T47D (cell line): ENCODE results near the gene RASAL2.
"Not testable (repeated sequence)": the region's sequence is repeated elsewhere in the genome, so short reads cannot be mapped to it uniquely, and the experiment has no call there.

Experiments
- DNase-seq, 2 experiments: peaks; one replicate each; pipeline versions ENCODE4 v3.0.0 to v3.0.0-alpha.2; 2011 to 2012; ENCODE audit warnings: low read depth in 1 of 2, low spot score in 1 of 2
- JUND ChIP-seq: IDR thresholded peaks from 2 replicates; pipeline ENCODE4 v1.6.1; 2012; ENCODE audit warnings: low read depth
- in situ Hi-C: cut with HindIII; loops from 2 replicates; pipeline ENCODE4 v1.10.0; 2016; ENCODE audit warnings: low sequenced_read_pairs, low pct_unique_long_range_greater_than_20kb

RASAL2 gene

DNA sequence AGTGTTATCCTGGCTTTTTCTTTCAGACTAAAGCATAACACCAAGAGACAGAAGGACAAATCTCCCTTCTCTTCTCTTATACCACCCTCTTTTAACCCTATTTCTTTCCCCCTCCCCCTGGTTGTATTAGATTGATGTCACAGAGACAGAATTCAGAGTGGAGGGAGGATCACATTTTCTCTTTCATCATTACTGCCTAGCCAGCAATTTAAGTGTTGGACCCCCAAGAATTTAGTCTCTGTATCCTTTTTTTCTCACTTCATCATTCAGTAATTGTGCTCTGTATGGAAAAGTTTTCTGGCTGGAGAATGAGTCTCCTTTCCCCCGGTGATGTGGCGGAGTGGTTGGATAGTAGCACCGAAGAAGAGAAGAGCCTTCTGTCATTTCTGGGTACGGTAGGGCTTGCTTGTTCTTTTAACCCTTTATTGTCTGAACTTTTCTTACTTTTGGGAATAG lies 278.1 kb downstream of the RASAL2 start:
- TF ChIP-seq JUND = no peak
- in situ Hi-C loops = no loop called here
- DNase-seq = no peak

DNA sequence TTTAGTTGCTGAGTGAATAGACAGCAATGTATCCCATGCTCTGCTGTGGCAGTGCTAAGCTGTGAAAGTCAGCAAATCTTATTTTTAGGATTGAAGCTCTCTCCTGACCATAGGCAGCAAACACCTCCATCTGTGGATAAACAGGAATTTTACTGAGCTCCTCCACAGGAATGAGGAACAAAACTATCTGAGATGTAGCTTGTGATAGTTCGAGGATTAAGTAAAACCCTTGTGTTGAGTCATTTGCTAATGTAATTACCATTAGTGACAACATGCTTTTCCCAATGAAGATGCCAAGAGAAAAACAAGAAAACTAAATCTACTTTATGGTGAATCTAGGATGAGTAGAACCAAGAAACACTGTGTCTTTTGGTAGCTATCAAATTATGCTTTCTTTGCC lies 280.1 kb downstream of the RASAL2 start:
- in situ Hi-C loops = no loop called here
- DNase-seq = peak; percentile 20 to 41
- TF ChIP-seq JUND = no peak

DNA sequence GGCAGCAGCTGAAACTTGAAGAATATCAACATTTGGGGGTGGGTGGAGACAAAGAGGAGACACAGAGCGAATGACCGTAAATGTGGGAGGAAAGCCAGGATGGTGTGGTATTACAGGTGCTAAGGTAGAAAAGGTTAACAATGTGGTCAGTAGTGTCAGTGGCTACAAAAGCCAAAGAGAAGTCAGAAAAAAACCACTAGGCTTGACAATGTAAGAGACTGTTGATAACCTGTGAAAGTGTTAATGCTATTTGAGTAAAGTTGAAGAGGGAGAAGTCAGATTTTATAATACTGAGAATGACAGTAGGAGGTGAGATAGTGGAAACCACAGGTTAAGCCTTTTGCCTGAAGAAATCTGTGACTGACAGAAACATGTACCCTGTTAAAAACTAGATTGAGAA lies 282.1 kb downstream of the RASAL2 start:
- DNase-seq = no peak
- in situ Hi-C loops = no loop called here
- TF ChIP-seq JUND = no peak

DNA sequence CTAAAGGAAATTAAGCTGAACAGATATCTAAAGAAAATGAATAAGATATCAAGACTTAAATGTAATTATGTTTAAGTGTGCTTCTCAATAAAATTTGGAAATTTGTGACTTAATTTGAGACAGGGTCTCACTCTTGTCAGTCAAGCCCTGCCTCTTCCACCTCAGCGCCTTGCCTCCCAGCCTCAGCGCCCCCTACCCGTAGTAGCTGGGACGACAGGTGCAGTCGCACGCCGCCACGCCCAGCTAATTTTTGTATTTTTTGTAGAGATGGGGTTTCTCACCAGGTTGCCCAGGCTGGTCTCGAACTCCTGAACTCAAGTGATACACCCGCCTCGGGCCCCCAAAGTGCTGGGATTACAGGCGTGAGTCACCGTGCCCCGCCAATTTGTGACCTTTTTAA lies 285.9 kb downstream of the RASAL2 start:
- no peak for TF ChIP-seq JUND
- no peak for DNase-seq
- in situ Hi-C loops = no loop called here

DNA sequence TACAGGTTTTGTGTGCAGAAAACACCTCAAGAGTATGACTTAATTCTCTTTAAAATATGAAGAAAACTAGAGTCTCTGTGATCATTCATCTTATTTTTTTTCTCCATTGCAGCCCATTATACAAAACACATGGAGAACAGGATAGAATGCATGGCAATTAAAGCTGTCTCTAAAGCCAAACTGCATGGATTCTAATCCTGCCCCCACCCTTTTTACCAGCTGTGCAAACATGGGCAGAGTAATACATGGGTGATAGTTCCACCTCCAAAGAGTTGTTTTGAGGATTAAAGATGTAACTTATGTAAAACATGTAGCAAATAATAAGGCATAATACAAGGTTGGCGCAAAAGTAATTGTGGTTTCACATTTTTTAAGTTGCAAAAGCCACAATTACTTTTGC lies 288.5 kb downstream of the RASAL2 start:
- DNase-seq = no peak
- TF ChIP-seq JUND = no peak
- in situ Hi-C loops = no loop called here

DNA sequence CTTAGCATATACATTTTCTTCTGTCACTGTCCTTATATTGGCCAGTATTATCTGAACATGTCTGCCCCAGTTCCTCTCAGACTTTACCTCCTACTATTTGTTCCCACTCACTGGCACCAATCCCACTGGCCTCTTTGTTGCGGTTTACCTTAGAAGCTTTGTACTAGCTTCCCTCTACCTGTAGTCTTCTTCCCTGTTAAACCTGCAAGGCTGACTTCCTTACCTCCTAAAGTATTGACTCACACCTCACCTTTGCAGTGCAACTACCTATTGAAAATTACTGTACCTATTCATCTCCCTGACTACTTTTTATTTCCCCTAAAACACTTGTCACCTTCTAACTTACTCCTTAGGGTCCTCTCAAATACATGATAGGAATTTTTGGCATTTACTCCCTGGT lies 291.8 kb downstream of the RASAL2 start:
- in situ Hi-C loops = no loop called here
- TF ChIP-seq JUND = no peak
- peak in 1 of 2 experiments; percentile 31 for DNase-seq

DNA sequence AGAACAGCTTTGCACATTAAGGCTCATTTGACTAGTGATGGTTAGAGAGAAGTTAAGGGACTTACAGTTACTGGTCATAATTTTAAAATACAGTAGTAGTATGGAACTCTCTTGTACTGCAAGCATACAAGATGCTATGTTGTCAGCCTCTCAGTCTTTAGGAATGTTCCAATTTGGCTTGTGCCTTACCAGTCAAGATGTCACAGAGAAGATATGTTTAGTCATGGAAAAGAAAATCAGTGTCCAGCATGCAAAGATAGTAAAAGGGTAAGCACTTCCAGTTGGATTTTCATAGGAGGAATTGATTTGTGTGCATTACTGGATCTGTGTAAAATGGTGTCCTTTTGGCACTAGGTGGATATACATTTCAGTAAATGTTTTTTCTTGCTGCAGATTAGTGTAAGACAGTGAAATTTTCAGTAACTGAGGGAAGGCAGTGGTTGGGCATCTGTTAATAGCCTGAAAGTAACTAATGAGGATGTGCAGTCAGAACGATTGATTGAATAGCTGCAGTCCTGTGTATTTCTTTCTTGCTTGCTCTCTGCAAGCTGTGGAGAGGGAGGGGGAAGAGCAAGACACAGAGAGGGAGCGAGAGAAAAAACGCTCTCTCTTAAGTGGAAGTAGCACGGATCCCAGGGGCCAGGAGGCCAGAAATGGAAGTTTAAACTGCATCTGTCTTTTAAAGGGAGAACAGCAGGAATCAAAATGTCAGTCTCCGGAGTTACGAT lies 294.7 kb downstream of the RASAL2 start:
- TF ChIP-seq JUND = no peak
- no peak for DNase-seq
- in situ Hi-C loops = no loop called here

DNA sequence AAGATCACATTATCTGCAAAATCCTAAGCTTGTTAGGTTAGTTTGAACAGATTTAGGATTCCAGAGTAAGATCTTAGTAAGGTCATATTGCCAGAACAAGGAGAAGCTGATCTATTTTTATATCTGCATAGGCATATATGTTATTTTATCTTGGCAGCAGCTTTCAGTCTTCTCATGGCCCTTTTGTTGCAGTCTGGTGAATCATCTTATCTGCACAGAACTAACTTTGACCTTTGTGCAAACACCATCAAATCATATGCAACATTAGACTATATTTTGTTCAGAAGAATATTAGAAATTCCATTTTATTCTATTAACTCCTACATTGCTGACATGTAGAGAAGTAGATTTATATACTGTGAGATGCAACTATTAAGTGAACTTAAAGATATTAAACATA lies 295.5 kb downstream of the RASAL2 start:
- in situ Hi-C loops = no loop called here
- no peak for TF ChIP-seq JUND
- no peak for DNase-seq

DNA sequence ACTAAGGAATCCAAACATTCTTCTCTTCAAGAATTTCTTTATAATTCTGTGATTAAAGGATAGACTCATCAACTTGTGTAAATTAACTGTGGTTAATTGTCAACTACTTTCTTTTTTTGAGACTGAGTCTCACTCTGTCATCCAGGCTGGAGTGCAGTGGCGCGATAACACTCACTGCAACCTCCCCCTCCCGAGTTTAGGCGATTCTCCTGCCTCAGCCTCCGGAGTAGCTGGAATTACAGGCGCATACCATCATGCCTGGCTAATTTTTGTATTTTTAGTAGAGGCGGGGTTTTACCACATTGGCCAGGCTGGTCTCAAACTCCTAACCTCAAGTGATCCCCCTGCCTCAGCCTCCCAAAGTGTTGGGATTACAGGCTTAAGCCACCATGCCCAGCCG lies 296.4 kb downstream of the RASAL2 start:
- DNase-seq, in situ Hi-C loops: not testable (repeated sequence)

DNA sequence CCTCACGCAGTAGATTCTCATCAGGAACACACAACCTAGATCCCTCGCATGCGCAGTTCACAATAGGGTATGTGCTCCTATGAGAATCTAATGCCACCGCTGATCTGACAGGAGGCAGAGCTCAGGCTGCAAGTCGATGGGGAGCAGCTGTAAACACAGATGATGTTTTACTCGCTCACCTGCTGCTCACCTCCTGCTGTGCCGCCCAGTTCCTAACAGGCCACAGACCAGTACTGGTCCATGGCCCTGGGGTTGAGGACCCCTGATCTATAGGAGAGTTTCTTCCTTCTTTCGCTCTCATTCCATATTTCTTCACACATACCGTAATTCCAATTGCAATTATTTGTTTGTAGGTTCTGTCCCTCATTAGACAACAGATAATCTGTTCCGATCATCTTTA lies 299.5 kb downstream of the RASAL2 start:
- no peak for DNase-seq
- in situ Hi-C loops = no loop called here
- no peak for TF ChIP-seq JUND

DNA sequence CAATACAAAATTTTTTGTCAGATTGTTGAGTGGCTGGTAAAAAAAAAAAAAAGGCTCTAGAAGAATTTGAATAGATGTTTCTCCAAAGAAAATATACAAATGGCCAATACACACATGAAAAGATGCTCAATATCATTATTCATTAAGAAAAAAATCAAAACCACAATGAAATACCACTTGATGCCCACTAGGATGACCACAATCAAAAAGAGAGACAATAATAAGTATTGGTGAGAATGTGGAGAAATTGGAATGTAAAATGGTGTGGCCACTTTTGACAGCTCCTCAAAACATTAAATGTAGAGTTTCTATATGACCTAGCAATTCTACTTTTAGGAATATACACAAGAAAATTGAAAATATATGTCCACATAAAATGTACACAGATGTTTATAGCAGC lies 302.9 kb downstream of the RASAL2 start:
- in situ Hi-C loops = no loop called here
- no peak for DNase-seq
- TF ChIP-seq JUND = no peak

DNA sequence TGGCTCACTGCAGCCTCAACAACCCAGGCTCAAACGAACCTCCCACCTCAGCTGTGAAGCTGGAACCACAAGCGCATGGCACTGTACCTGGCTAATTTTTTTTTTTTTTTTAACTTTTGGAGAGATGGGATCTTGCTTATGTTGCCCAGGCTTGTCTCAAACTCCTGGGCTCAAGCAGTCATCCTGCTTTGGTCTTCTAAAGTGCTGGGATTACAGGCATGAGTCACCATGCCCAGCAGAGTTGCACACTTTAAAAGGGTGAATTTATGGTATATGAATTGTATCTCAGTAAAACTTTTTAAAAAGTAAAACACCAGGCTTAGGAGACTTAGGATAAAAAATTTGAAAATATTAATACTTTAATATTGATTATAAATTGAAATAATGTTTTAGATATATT lies 303.8 kb downstream of the RASAL2 start:
- in situ Hi-C loops = no loop called here
- TF ChIP-seq JUND = no peak

DNA sequence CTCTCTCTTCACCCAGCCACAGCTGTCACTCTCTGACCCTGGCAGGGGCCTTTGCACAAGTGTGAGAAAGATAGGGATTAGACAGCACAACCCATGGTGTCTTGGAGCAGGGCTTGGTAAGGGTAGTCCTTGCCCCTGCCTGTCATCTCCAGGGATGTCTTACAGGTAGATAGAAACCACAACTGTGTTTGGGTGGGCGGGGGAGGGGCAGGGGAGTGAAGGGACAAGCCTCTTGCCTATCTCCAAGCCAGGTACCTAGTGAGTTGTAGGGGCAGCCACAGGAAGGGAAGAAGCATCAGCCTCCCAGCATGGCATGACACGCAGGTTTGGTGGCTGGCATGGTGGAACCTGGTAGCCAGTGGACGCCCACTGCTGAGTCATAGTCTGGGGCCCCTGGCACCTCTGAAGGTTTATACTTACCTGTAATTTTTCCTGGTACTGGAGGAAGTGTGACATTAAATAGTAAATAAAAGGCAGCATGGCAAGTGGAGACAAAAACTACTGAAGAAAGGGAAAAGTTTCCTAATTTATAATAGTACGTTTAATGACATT lies 305.3 kb downstream of the RASAL2 start:
- no peak for TF ChIP-seq JUND
- in situ Hi-C loops = no loop called here
- no peak for DNase-seq

More for the DNA sequence above, 303.8 kb downstream of the RASAL2 start:
- DNase-seq = no peak

DNA sequence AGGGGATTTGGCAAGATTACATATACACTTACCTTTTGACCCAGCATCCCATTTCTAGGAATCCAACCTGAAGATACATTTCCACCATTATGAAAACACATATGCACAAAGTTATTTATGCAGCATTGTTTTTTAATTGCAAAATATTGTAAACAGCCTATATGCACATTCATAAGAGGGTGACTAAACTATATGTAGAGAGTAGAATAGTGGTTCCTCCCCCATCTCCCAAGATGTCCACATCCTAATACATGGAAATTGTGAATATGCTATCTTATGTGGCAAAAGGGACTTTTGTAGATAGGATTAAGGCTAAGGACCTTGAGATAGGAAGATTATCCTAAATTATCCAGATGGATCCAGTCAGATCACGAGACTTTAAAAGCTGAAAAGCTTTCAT lies 311.2 kb downstream of the RASAL2 start:
- no peak for DNase-seq
- TF ChIP-seq JUND = no peak
- in situ Hi-C loops = no loop called here
